ENCODE measurements around the gene RPTOR.

DNA sequence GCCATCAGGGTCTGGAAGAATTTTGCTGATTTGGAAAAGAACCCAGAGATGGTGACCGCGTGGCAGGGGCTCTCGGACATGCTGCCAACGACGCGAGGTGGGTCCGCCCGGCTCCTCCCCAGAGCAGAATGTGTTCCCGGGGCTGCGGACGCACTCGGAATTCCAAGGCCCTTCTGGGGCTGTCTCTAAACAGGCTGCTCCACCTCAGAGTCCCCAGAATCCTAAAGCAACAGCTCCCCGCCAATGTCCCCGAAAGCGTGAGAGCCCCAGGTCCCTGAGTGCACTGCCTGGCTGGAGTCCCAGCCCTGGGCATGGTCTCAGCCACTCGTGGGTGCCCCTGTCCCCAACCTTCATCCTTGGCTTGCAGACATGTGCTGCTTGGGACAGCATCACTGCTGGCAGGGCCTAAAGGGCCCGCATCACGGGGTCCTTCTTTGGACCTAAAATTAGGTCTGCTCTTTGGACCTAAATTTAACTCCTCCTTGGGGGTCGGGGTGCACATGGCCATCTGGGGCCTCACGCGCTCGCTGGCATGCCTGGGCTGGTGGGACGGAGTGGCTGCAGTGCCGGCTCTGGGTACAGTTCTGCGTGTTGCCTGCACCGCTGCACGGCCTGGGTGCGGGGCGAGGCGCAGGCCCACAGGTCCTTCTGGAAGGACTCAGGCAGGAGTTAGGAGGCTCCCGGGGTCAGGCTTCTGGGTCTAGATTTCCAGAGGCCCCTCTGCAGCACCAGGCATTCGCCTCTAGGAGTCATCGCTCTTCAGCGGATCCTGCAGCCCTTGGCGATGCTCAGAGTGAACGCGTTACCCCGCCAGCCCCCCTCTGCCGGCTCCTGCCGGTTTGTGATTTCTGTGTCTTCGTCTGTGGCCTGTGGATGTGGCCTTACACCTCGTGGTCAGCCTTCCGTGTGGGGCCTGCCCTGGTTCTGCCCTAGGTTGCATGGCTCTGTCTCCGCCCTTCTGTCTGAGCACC, 405.1 kb downstream of the RPTOR start:
- TF ChIP-seq, protein P1, sequence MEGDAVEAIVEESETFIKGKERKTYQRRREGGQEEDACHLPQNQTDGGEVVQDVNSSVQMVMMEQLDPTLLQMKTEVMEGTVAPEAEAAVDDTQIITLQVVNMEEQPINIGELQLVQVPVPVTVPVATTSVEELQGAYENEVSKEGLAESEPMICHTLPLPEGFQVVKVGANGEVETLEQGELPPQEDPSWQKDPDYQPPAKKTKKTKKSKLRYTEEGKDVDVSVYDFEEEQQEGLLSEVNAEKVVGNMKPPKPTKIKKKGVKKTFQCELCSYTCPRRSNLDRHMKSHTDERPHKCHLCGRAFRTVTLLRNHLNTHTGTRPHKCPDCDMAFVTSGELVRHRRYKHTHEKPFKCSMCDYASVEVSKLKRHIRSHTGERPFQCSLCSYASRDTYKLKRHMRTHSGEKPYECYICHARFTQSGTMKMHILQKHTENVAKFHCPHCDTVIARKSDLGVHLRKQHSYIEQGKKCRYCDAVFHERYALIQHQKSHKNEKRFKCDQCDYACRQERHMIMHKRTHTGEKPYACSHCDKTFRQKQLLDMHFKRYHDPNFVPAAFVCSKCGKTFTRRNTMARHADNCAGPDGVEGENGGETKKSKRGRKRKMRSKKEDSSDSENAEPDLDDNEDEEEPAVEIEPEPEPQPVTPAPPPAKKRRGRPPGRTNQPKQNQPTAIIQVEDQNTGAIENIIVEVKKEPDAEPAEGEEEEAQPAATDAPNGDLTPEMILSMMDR (conservative IDR thresholded peaks at IDR 0.05 in 1 of 2, IDR thresholded peaks at IDR 0.05 in 1 of 2; ENCODE audit: low read depth in 1 of 2, low read length in 2 of 2): no peak
- no peak for TF ChIP-seq EZH2 (IDR thresholded peaks at IDR 0.05; ENCODE audit: low read length, missing control alignments)
